HepG2 (cell line): Measurements from ENCODE around the gene TBC1D16.

Experiments used
- BRD4 ChIP-seq: sonication (generic); formaldehyde crosslinking; IDR thresholded peaks from 2 replicates; pipeline ENCODE4 v1.4.0; 2020; ENCODE audit warnings: missing genetic modification reagents
- CBX2 ChIP-seq, 2 experiments: fragments of 200-600 bp in 1 of 2; sonication (generic); formaldehyde crosslinking in 1 of 2; IDR thresholded peaks; 2 replicates each; pipeline versions ENCODE4 v1.7.0 to v1.8.1; 2018 to 2022; ENCODE audit warnings: low read depth in 2 of 2, low read length in 1 of 2, mild to moderate bottlenecking in 1 of 2, missing genetic modification reagents in 1 of 2
- CTCF ChIP-seq: sonication (generic); formaldehyde crosslinking; IDR thresholded peaks from 2 replicates; pipeline ENCODE4 v1.5.0; 2020; ENCODE audit warnings: mild to moderate bottlenecking, missing genetic modification reagents, moderate library complexity
- FOXK1 ChIP-seq: sonication (generic); formaldehyde crosslinking; IDR thresholded peaks from 2 replicates; pipeline ENCODE4 v1.4.0; 2020; ENCODE audit warnings: low read depth, missing genetic modification reagents, borderline replicate concordance
- HOXA3 ChIP-seq: sonication (generic); formaldehyde crosslinking; IDR thresholded peaks from 2 replicates; pipeline ENCODE4 v1.5.0; 2020; ENCODE audit warnings: missing genetic modification reagents
- JUN ChIP-seq: sonication (generic); formaldehyde crosslinking; IDR thresholded peaks from 2 replicates; pipeline ENCODE4 v1.4.0; 2020; ENCODE audit warnings: mild to moderate bottlenecking, missing genetic modification reagents
- POLR2A ChIP-seq, 2 experiments: IDR thresholded peaks; 2 replicates each; pipeline ENCODE4 v1.6.1; 2011; ENCODE audit warnings: low read depth in 2 of 2, low read length in 2 of 2, mild to moderate bottlenecking in 1 of 2, moderate library complexity in 1 of 2; ENCODE audit not compliant: insufficient read depth in 1 of 2
- RBFOX2 ChIP-seq: fragments of 200-400 bp; formaldehyde crosslinking; IDR thresholded peaks from 2 replicates; pipeline ENCODE4 v1.6.1; 2017; ENCODE audit warnings: low read depth, mild to moderate bottlenecking, low read length
- SMARCE1 ChIP-seq: fragments of 450-650 bp; IDR thresholded peaks from 2 replicates; pipeline ENCODE4 v1.6.1; 2017; ENCODE audit warnings: borderline replicate concordance
- SMC3 ChIP-seq: IDR thresholded peaks from 2 replicates; pipeline ENCODE4 v1.6.1; 2011; ENCODE audit warnings: low read length, improper control_type of control experiment
- TF ChIP-seq, protein P1 (sequence below), 2 experiments: sonication (generic) in 1 of 2; formaldehyde crosslinking in 1 of 2; IDR thresholded peaks; 2 replicates each; pipeline versions ENCODE4 v1.5.1 to v1.6.1; 2011 to 2020; ENCODE audit warnings: borderline replicate concordance in 1 of 2, low read depth in 1 of 2, low read length in 1 of 2, mild to moderate bottlenecking in 1 of 2, missing genetic modification reagents in 1 of 2, moderate library complexity in 1 of 2

DNA sequence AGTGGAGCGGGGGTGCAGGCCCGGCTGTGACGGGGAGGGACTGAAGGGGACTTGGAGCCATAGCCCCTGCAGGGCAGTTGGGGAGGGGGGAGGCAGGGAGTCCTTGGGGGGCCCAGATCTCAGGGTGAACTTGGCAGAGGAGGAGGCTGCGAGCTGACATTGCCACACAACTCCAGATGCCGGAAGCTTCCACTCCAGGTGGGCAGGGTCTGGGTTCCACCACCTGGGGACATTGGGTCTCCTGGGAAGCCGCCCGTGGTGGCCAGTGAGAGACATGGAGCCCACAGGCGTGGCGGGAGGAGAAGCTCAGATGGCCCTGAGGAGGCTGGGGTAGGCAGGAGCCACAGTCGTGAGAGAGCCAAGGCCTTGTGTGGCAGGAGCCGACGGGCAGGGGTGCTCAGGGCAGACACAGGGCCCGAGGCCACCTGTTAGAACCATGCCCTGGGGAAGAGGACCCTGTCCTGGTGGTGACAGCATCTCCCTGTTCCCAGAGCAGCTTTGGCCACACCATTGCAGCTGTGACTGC lies 47.5 kb upstream of the TBC1D16 start:
- TF ChIP-seq POLR2A (IDR thresholded peaks at IDR 0.05; ENCODE audit: insufficient read depth in 1 of 2, low read depth in 2 of 2, low read length in 2 of 2) (no peak), JUN (CRISPR knock-in tag) (no peak), CBX2 (IDR thresholded peaks at IDR 0.05; ENCODE audit: low read depth, low read length) (no peak), CBX2 (CRISPR knock-in tag; IDR thresholded peaks at IDR 0.05; ENCODE audit: low read depth) (no peak), HOXA3 (CRISPR knock-in tag) (no peak), RBFOX2 (no peak), SMC3 (no peak), SMARCE1 (no peak), FOXK1 (no peak), BRD4 (CRISPR knock-in tag) (no peak), CTCF (no peak)
- TF ChIP-seq, protein P1, sequence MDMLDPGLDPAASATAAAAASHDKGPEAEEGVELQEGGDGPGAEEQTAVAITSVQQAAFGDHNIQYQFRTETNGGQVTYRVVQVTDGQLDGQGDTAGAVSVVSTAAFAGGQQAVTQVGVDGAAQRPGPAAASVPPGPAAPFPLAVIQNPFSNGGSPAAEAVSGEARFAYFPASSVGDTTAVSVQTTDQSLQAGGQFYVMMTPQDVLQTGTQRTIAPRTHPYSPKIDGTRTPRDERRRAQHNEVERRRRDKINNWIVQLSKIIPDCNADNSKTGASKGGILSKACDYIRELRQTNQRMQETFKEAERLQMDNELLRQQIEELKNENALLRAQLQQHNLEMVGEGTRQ (IDR thresholded peaks at IDR 0.05; ENCODE audit: low read depth, low read length): no peak
- TF ChIP-seq, protein P1 (CRISPR knock-in tag; IDR thresholded peaks at IDR 0.05; ENCODE audit: borderline replicate concordance): no peak
